H1 (cell line): Measurements from ENCODE around the gene BRD2. TPM values are rescaled to one million over a fixed set of nuclear protein-coding genes. Genes with fewer than 3 reads are reported as not detected.

Experiments used
- CTCF ChIA-PET: fragments of 300-600 bp; sonication (Branson Sonifier 250); formaldehyde crosslinking; loops from one replicate; lab custom pipeline; 2021; ENCODE audit not compliant: partially characterized antibody; lab: Charles Lee
- POLR2A ChIA-PET: fragments of 300-600 bp; sonication (Branson Sonifier 250); formaldehyde crosslinking; loops from one replicate; lab custom pipeline; 2021; ENCODE audit warnings: inconsistent platforms; ENCODE audit not compliant: partially characterized antibody; lab: Charles Lee
- DNase-seq, 2 experiments: peaks; one replicate each; pipeline versions ENCODE4 v3.0.0 to v3.0.0-alpha.2; 2010 to 2022; ENCODE audit warnings: low spot score in 2 of 2, low read depth in 1 of 2, mixed read lengths in 1 of 2
- FAIRE-seq: peaks from 2 replicates; lab custom pipeline; 2011; peaks lifted over from hg19 to GRCh38; lab: Jason Lieb, UNC
- H2AFZ ChIP-seq: 2 replicates; pipeline ENCODE4 v1.8.1; 2012; ENCODE audit warnings: low read length, inconsistent platforms
- H2AK5ac ChIP-seq: 2 replicates; pipeline ENCODE4 v1.6.1; 2013; ENCODE audit warnings: low read depth, low read length
- H2BK120ac ChIP-seq: replicated peaks from 2 replicates; pipeline ENCODE3; 2013; ENCODE audit warnings: low read depth, low read length, inconsistent platforms
- H2BK12ac ChIP-seq: 2 replicates; pipeline ENCODE4 v1.6.1; 2013; ENCODE audit warnings: low read depth, low read length
- H2BK15ac ChIP-seq: 2 replicates; pipeline ENCODE4 v1.6.1; 2013; ENCODE audit warnings: low read length
- H2BK20ac ChIP-seq: 2 replicates; pipeline ENCODE4 v1.6.1; 2013; ENCODE audit warnings: low read length
- H2BK5ac ChIP-seq: 2 replicates; pipeline ENCODE4 v1.6.1; 2013; ENCODE audit warnings: low read depth, low read length
- H3K14ac ChIP-seq: 2 replicates; pipeline ENCODE4 v1.6.1; 2013; ENCODE audit warnings: inconsistent platforms; ENCODE audit not compliant: insufficient read length
- H3K18ac ChIP-seq: 2 replicates; pipeline ENCODE4 v1.6.1; 2013; ENCODE audit warnings: low read length; ENCODE audit errors: extremely low read depth
- H3K23ac ChIP-seq: 2 replicates; pipeline ENCODE4 v1.6.1; 2013; ENCODE audit warnings: inconsistent platforms; ENCODE audit not compliant: insufficient read length
- H3K23me2 ChIP-seq: 2 replicates; pipeline ENCODE4 v1.6.1; 2013; ENCODE audit warnings: low read depth, low read length
- H3K27ac ChIP-seq: 2 replicates; pipeline ENCODE4 v1.6.1; 2011; ENCODE audit warnings: low read depth, low read length, inconsistent platforms
- H3K27me3 ChIP-seq, 4 experiments: replicated peaks in 1 of 4; 1 replicate in 1 of 4; 2 replicates in 3 of 4; pipeline versions ENCODE4 v1.6.1 to v1.8.1; 2011 to 2013; ENCODE audit warnings: low read length in 3 of 4, mild to moderate bottlenecking in 3 of 4, inconsistent platforms in 2 of 4, mixed read lengths in 2 of 4, moderate library complexity in 1 of 4; ENCODE audit not compliant: control insufficient read depth in 3 of 4, insufficient read depth in 3 of 4; ENCODE audit errors: extremely low read depth in 1 of 4
- H3K36me3 ChIP-seq, 4 experiments: 2 replicates each; pipeline versions ENCODE4 v1.6.1 to v1.8.1; 2011 to 2013; ENCODE audit warnings: mild to moderate bottlenecking in 4 of 4, low read length in 3 of 4, moderate library complexity in 2 of 4, control low read depth in 1 of 4, inconsistent platforms in 1 of 4; ENCODE audit not compliant: insufficient read depth in 4 of 4, control insufficient read depth in 2 of 4
- H3K4ac ChIP-seq: replicated peaks from 2 replicates; pipeline ENCODE3; 2013; ENCODE audit warnings: low read length, low read depth, mixed read lengths, inconsistent platforms; ENCODE audit not compliant: insufficient read length
- H3K4me1 ChIP-seq, 4 experiments: replicated peaks in 1 of 4; 1 replicate in 1 of 4; 2 replicates in 3 of 4; pipeline versions ENCODE4 v1.6.1 to v1.8.1; 2011 to 2013; ENCODE audit warnings: low read length in 3 of 4, inconsistent platforms in 2 of 4, mixed read lengths in 1 of 4; ENCODE audit not compliant: insufficient read depth in 4 of 4, control insufficient read depth in 3 of 4
- H3K4me2 ChIP-seq, 2 experiments: 2 replicates each; pipeline versions ENCODE4 v1.6.1 to v1.8.1; 2011 to 2013; ENCODE audit warnings: low read depth in 2 of 2, low read length in 2 of 2, control low read depth in 1 of 2, inconsistent platforms in 1 of 2, mild to moderate bottlenecking in 1 of 2; ENCODE audit not compliant: insufficient read depth in 1 of 2
- H3K4me3 ChIP-seq, 4 experiments: fragments of 200-600, 300-600 bp in 1 of 4; sonication (generic), shearing (Covaris generic), sonication (Bioruptor Twin) in 1 of 4; 2 replicates each; pipeline versions ENCODE4 v1.5.1 to v1.8.1; 2011 to 2016; ENCODE audit warnings: low read length in 4 of 4, low read depth in 3 of 4, control low read depth in 2 of 4, inconsistent platforms in 2 of 4, mild to moderate bottlenecking in 2 of 4, mixed read lengths in 1 of 4, moderate library complexity in 1 of 4; ENCODE audit not compliant: insufficient read depth in 2 of 4; ENCODE audit errors: extremely low read depth in 1 of 4
- H3K56ac ChIP-seq: replicated peaks from 2 replicates; pipeline ENCODE3; 2013; ENCODE audit warnings: low read depth, mild to moderate bottlenecking, mixed read lengths, low read length, inconsistent platforms; ENCODE audit not compliant: insufficient read length
- H3K79me1 ChIP-seq: 2 replicates; pipeline ENCODE4 v1.6.1; 2013; ENCODE audit warnings: low read depth, low read length, control low read depth
- H3K79me2 ChIP-seq, 2 experiments: 2 replicates each; pipeline versions ENCODE4 v1.6.1 to v1.8.1; 2012 to 2013; ENCODE audit warnings: low read length in 2 of 2, mild to moderate bottlenecking in 2 of 2, inconsistent platforms in 1 of 2; ENCODE audit not compliant: insufficient read depth in 2 of 2, control insufficient read depth in 1 of 2
- H3K9ac ChIP-seq, 4 experiments: replicated peaks in 1 of 4; 1 replicate in 1 of 4; 2 replicates in 3 of 4; pipeline versions ENCODE4 v1.6.1 to v1.8.1; 2011 to 2013; ENCODE audit warnings: low read depth in 3 of 4, low read length in 3 of 4, control low read depth in 2 of 4, mild to moderate bottlenecking in 2 of 4, moderate library complexity in 2 of 4, inconsistent platforms in 1 of 4; ENCODE audit errors: extremely low read depth in 1 of 4
- H3K9me3 ChIP-seq, 2 experiments: 2 replicates each; pipeline versions ENCODE4 v1.6.1 to v1.8.1; 2012 to 2013; ENCODE audit warnings: mild to moderate bottlenecking in 2 of 2, moderate library complexity in 2 of 2, control low read depth in 1 of 2, inconsistent platforms in 1 of 2, low read depth in 1 of 2, low read length in 1 of 2, mixed read lengths in 1 of 2; ENCODE audit not compliant: insufficient read depth in 2 of 2
- H4K20me1 ChIP-seq, 2 experiments: replicated peaks in 1 of 2; 2 replicates each; pipeline versions ENCODE3 to v1.8.1; 2011 to 2013; ENCODE audit warnings: inconsistent platforms in 2 of 2, low read length in 2 of 2, mild to moderate bottlenecking in 1 of 2; ENCODE audit not compliant: insufficient read depth in 2 of 2, control insufficient read depth in 1 of 2
- H4K5ac ChIP-seq: 2 replicates; pipeline ENCODE4 v1.6.1; 2013; ENCODE audit warnings: low read length, low read depth, mixed read lengths, inconsistent platforms; ENCODE audit not compliant: insufficient read length
- H4K8ac ChIP-seq: 2 replicates; pipeline ENCODE4 v1.8.0; 2013; ENCODE audit warnings: mild to moderate bottlenecking, moderate library complexity, low read length, inconsistent platforms; ENCODE audit not compliant: insufficient read depth; ENCODE audit errors: extremely low read depth
- H4K91ac ChIP-seq: replicated peaks from 2 replicates; pipeline ENCODE3; 2013; ENCODE audit warnings: low read length, mixed read lengths, inconsistent platforms; ENCODE audit not compliant: insufficient read length
- ATF2 ChIP-seq: IDR thresholded peaks from 2 replicates; pipeline ENCODE4 v1.6.1; 2012; ENCODE audit warnings: low read length, inconsistent platforms
- CEBPB ChIP-seq: IDR thresholded peaks from 2 replicates; pipeline ENCODE4 v1.6.1; 2012; ENCODE audit warnings: low read depth, low read length
- JUN ChIP-seq: IDR thresholded peaks from 2 replicates; pipeline ENCODE4 v1.6.1; 2011; ENCODE audit warnings: low read depth, mild to moderate bottlenecking, improper control_type of control experiment, low read length
- POLR2AphosphoS5 ChIP-seq: IDR thresholded peaks from 2 replicates; pipeline ENCODE4 v1.6.1; 2011; ENCODE audit warnings: low read depth, low read length
- POU5F1 ChIP-seq: IDR thresholded peaks from 2 replicates; pipeline ENCODE4 v1.6.1; 2011; ENCODE audit warnings: low read depth, mild to moderate bottlenecking, low read length, moderate library complexity
- RBBP5 ChIP-seq: IDR thresholded peaks from 2 replicates; pipeline ENCODE4 v1.7.1; 2012; ENCODE audit warnings: low read depth, mild to moderate bottlenecking, inconsistent platforms, low read length, moderate library complexity, borderline replicate concordance
- YY1 ChIP-seq: IDR thresholded peaks from 2 replicates; pipeline ENCODE4 v1.6.1; 2011; ENCODE audit warnings: low read depth, mild to moderate bottlenecking, low read length
- WGBS, 2 experiments: shearing (Covaris generic) in 1 of 2; methylation state at CpG; one replicate each; pipeline versions ENCODE4 v1.1.6 to v1.1.7; 2013 to 2015; ENCODE audit warnings: low lambda C conversion rate in 2 of 2, mixed read lengths in 2 of 2, inconsistent platforms in 1 of 2, low coverage in 1 of 2, missing lambda C conversion rate in 1 of 2; ENCODE audit not compliant: insufficient replicate concordance in 2 of 2, insufficient coverage in 1 of 2, insufficient read length in 1 of 2; ENCODE audit errors: extremely low coverage in 1 of 2, missing lambda C conversion rate in 1 of 2; 5-methylcytosine and 5-hydroxymethylcytosine counted together
- polyA plus RNA-seq, 7 experiments: library from polyadenylated mRNA; depleted of rRNA in 3 of 7; stranded (reverse) in 5 of 7; unstranded in 2 of 7; fragments of >200 nt in 5 of 7; fragments of 200-250 nt in 2 of 7; gene quantifications; 1 replicate in 5 of 7; 2 replicates in 1 of 7; 4 replicates in 1 of 7; pipeline versions ENCODE4 v1.2.1 to v1.2.3, GENCODE V29; 2011 to 2013; ENCODE audit warnings: missing spikeins in 2 of 7, mixed read lengths in 2 of 7
- total RNA-seq: library from RNA; stranded (reverse); fragmentation: NEBNext Ultra II Directional; extraction: Animal tissue kit (Norgen Biotek cat#: 25700); gene quantifications from 2 replicates; pipeline ENCODE4 v1.2.1, GENCODE V29; 2021

BRD2 gene
- total and polyA plus RNA-seq, 2 of the 8 experiments (the other 6 are each of a cell fraction or from before 2014, with no cell fraction given) = 132 to 185 TPM

- DNase-seq = no peak
- Histone ChIP-seq H3K56ac (no peak overlapping the region), H3K27me3 (no peaks in the 10 kb centered on the region), H2BK20ac (no peak overlapping the region), H3K4me3 (no peak overlapping the region), H3K4me1 (peaks cover 0 to 6% (median 2%) of the 10 kb centered on the region in 4 experiments; a peak in 4 of 7 replicates), H4K8ac (no peak overlapping the region), H3K4ac (no peak overlapping the region), H3K23me2 (no peaks in the 10 kb centered on the region), H3K9me3 (no peaks in the 10 kb centered on the region), H3K23ac (no peak overlapping the region), H2BK12ac (no peak overlapping the region), H2BK5ac (no peak overlapping the region), H3K4me2 (no peak overlapping the region), H3K79me2 (peaks cover 0 to 12% of the 10 kb centered on the region in 2 experiments; a peak in 2 of 4 replicates), H2BK15ac (no peak overlapping the region), H3K27ac (no peak overlapping the region), H4K20me1 (peaks cover 12 to 19% of the 10 kb centered on the region in 2 experiments)
- CTCF ChIA-PET = interaction anchor here (0.9 to 6.6 kb wide), 15 partner anchors 14 to 176 kb away, joined by 3 to 110 read pairs (median 12); partner anchors contain the start of genes BRD2 and HLA-DMA
- POLR2A ChIA-PET = interaction anchor here (0.9 to 28.8 kb wide), 15 partner anchors 16 to 1206 kb away, joined by 3 to 1158 read pairs (median 5); partner anchors contain the start of genes B3GALT4, BRD2, HLA-DMA and HLA-DOA
- TF ChIP-seq POLR2AphosphoS5 (peak; percentile 35; the same call in 1 of the 2 replicates), RBBP5 (no peak), YY1 (no peak), CEBPB (no peak), JUN (no peak), POU5F1 (no peak), ATF2 (no peak)
- TF ChIP-seq, all 59 proteins: peak for 1
- Histone ChIP-seq H2AK5ac (no peak overlapping the region), H3K36me3 (peaks cover 20 to 38% (median 29%) of the 10 kb centered on the region in 4 experiments), H3K79me1 (no peaks in the 10 kb centered on the region), H2AFZ (no peak overlapping the region), H3K9ac (no peak overlapping the region), H4K91ac (no peak overlapping the region), H4K5ac (no peak overlapping the region), H2BK120ac (no peak overlapping the region), H3K18ac (no peak overlapping the region), H3K14ac (no peak overlapping the region)
- no peak for FAIRE-seq
- 82% methylated on average over 1 of the region's 1 CpG; no CpG with 5 or more reads in 1 of the 2 experiments for WGBS, 2 experiments
Measured at GRCh38 chr6:32983493-32983848, 15.1 kb downstream of the BRD2 start.
